ENCODE results near the gene YES1. TPM values are rescaled to one million over a fixed set of nuclear protein-coding genes. Genes with fewer than 3 reads are reported as not detected.
A peak's percentile ranks its signal among the peaks of the same experiment; 100 is the strongest.

YES1 gene
- total and polyA plus RNA-seq, 2 of the 13 experiments (the other 11 are each of a cell fraction or from before 2014, with no cell fraction given): 17.2 to 70.8 TPM

DNA sequence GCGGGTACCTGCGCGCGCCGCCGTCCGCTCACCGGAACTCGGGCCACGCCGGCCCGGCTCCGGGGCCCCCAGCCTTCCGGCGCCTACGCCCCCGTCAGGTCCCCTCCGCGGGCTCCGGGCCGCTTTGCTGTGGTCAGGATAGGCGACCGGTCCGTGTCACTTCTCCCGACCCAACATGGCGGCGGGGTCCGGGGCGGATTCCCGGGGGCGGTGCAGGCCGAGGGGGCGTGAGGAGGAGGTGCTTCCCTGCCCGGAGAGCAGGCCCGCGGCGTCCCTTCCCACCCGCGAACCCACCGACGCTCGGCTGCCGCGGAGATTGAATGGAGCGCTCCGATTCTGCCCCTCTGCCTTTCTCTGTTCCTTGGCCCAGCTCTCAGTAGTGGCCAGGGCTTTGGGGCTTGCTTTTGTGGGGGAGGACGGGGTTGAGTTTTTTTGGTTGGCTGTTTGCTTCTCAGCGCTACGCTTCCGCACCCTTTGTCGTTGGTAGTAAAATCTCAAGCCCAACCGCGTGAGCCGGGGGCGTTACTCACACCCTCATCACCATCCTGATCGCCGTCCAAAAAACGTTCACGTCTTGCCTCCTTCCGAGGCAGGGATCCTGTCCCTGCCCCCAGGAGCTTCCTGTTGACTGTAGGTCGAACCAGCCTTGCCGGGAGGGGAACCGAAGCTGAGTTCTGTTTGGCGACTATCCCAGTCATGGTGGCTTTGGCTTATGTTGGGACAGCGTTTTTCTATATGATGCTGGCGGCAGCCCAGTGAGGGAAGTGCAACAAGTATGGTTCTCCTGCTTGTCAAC is 532 bp upstream of the YES1 start (continued):
- TF ChIP-seq, protein P1, sequence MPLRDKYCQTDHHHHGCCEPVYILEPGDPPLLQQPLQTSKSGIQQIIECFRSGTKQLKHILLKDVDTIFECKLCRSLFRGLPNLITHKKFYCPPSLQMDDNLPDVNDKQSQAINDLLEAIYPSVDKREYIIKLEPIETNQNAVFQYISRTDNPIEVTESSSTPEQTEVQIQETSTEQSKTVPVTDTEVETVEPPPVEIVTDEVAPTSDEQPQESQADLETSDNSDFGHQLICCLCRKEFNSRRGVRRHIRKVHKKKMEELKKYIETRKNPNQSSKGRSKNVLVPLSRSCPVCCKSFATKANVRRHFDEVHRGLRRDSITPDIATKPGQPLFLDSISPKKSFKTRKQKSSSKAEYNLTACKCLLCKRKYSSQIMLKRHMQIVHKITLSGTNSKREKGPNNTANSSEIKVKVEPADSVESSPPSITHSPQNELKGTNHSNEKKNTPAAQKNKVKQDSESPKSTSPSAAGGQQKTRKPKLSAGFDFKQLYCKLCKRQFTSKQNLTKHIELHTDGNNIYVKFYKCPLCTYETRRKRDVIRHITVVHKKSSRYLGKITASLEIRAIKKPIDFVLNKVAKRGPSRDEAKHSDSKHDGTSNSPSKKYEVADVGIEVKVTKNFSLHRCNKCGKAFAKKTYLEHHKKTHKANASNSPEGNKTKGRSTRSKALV (CRISPR knock-in tag; IDR thresholded peaks at IDR 0.05): no peak
- TF ChIP-seq ZNF790 (CRISPR knock-in tag; IDR thresholded peaks at IDR 0.05; ENCODE audit: borderline replicate concordance) (no peak), TBX3 (IDR thresholded peaks at IDR 0.05; ENCODE audit: borderline replicate concordance) (no peak), KMT2B (CRISPR knock-in tag; IDR thresholded peaks at IDR 0.05) (peak; percentile 77), ZNF343 (CRISPR knock-in tag; IDR thresholded peaks at IDR 0.05) (0 out of 2 replicates have a peak, but pooled peaks have one; percentile 31), CHCHD3 (CRISPR knock-in tag; IDR thresholded peaks at IDR 0.05) (no peak), ZNF292 (CRISPR knock-in tag; IDR thresholded peaks at IDR 0.05; ENCODE audit: borderline replicate concordance, low read depth) (no peak), HOXA5 (CRISPR knock-in tag; IDR thresholded peaks at IDR 0.05) (peak; percentile 72), ZNF333 (CRISPR knock-in tag; IDR thresholded peaks at IDR 0.05; ENCODE audit: borderline replicate concordance) (no peak), PRMT3 (CRISPR knock-in tag; IDR thresholded peaks at IDR 0.05; ENCODE audit: borderline replicate concordance, low read depth) (no peak), MAF1 (CRISPR knock-in tag; IDR thresholded peaks at IDR 0.05; ENCODE audit: borderline replicate concordance) (no peak), ZNF749 (CRISPR knock-in tag; IDR thresholded peaks at IDR 0.05; ENCODE audit: borderline replicate concordance) (0 out of 2 replicates have a peak, but pooled peaks have one; percentile 2), GTF2F1 (IDR thresholded peaks at IDR 0.05; ENCODE audit: low read length) (no peak), SRY (CRISPR knock-in tag; IDR thresholded peaks at IDR 0.05) (no peak)
- TF ChIP-seq, protein P2, sequence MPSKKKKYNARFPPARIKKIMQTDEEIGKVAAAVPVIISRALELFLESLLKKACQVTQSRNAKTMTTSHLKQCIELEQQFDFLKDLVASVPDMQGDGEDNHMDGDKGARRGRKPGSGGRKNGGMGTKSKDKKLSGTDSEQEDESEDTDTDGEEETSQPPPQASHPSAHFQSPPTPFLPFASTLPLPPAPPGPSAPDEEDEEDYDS (CRISPR knock-in tag; IDR thresholded peaks at IDR 0.05): no peak; the same call in 1 of the 2 replicates
- TF ChIP-seq, protein P3, sequence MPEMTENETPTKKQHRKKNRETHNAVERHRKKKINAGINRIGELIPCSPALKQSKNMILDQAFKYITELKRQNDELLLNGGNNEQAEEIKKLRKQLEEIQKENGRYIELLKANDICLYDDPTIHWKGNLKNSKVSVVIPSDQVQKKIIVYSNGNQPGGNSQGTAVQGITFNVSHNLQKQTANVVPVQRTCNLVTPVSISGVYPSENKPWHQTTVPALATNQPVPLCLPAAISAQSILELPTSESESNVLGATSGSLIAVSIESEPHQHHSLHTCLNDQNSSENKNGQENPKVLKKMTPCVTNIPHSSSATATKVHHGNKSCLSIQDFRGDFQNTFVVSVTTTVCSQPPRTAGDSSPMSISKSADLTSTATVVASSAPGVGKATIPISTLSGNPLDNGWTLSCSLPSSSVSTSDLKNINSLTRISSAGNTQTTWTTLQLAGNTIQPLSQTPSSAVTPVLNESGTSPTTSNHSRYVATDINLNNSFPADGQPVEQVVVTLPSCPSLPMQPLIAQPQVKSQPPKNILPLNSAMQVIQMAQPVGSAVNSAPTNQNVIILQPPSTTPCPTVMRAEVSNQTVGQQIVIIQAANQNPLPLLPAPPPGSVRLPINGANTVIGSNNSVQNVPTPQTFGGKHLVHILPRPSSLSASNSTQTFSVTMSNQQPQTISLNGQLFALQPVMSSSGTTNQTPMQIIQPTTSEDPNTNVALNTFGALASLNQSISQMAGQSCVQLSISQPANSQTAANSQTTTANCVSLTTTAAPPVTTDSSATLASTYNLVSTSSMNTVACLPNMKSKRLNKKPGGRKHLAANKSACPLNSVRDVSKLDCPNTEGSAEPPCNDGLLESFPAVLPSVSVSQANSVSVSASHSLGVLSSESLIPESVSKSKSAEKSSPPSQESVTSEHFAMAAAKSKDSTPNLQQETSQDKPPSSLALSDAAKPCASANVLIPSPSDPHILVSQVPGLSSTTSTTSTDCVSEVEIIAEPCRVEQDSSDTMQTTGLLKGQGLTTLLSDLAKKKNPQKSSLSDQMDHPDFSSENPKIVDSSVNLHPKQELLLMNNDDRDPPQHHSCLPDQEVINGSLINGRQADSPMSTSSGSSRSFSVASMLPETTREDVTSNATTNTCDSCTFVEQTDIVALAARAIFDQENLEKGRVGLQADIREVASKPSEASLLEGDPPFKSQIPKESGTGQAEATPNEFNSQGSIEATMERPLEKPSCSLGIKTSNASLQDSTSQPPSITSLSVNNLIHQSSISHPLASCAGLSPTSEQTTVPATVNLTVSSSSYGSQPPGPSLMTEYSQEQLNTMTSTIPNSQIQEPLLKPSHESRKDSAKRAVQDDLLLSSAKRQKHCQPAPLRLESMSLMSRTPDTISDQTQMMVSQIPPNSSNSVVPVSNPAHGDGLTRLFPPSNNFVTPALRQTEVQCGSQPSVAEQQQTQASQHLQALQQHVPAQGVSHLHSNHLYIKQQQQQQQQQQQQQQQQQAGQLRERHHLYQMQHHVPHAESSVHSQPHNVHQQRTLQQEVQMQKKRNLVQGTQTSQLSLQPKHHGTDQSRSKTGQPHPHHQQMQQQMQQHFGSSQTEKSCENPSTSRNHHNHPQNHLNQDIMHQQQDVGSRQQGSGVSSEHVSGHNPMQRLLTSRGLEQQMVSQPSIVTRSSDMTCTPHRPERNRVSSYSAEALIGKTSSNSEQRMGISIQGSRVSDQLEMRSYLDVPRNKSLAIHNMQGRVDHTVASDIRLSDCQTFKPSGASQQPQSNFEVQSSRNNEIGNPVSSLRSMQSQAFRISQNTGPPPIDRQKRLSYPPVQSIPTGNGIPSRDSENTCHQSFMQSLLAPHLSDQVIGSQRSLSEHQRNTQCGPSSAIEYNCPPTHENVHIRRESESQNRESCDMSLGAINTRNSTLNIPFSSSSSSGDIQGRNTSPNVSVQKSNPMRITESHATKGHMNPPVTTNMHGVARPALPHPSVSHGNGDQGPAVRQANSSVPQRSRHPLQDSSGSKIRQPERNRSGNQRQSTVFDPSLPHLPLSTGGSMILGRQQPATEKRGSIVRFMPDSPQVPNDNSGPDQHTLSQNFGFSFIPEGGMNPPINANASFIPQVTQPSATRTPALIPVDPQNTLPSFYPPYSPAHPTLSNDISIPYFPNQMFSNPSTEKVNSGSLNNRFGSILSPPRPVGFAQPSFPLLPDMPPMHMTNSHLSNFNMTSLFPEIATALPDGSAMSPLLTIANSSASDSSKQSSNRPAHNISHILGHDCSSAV (CRISPR knock-in tag; IDR thresholded peaks at IDR 0.05; ENCODE audit: borderline replicate concordance): 0 out of 2 replicates have a peak, but pooled peaks have one; percentile 84
- TF ChIP-seq, protein P4, sequence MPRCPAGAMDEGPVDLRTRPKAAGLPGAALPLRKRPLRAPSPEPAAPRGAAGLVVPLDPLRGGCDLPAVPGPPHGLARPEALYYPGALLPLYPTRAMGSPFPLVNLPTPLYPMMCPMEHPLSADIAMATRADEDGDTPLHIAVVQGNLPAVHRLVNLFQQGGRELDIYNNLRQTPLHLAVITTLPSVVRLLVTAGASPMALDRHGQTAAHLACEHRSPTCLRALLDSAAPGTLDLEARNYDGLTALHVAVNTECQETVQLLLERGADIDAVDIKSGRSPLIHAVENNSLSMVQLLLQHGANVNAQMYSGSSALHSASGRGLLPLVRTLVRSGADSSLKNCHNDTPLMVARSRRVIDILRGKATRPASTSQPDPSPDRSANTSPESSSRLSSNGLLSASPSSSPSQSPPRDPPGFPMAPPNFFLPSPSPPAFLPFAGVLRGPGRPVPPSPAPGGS (CRISPR knock-in tag; IDR thresholded peaks at IDR 0.05): 0 out of 2 replicates have a peak, but pooled peaks have one; percentile 49

Measured in HepG2 (cell line).